SK-N-SH treated with all-trans-retinoic acid at 6 μM for 48 hours (cell line): ENCODE results near the gene AGPAT3.

Experiments used
- ARNTL ChIP-seq: fragments of 450-650 bp; formaldehyde crosslinking; IDR thresholded peaks from 2 replicates; pipeline ENCODE4 v1.5.0; 2020; ENCODE audit warnings: low read depth, mild to moderate bottlenecking, moderate library complexity, borderline replicate concordance
- CREB5 ChIP-seq: fragments of 250-450 bp; sonication (Bioruptor Pico); IDR thresholded peaks from 2 replicates; pipeline ENCODE4 v1.5.1; 2020; ENCODE audit warnings: low read depth, mild to moderate bottlenecking, moderate library complexity
- CSRNP3 ChIP-seq: fragments of 250-450 bp; sonication (Bioruptor Pico); IDR thresholded peaks from 2 replicates; pipeline ENCODE4 v1.5.1; 2021; ENCODE audit warnings: mild to moderate bottlenecking, moderate library complexity
- GLIS3 ChIP-seq: fragments of 250-450 bp; sonication (Bioruptor Pico); IDR thresholded peaks from 2 replicates; pipeline ENCODE4 v1.5.0; 2020; ENCODE audit warnings: mild to moderate bottlenecking, moderate library complexity
- OSR1 ChIP-seq: fragments of 250-450 bp; sonication (Bioruptor Pico); IDR thresholded peaks from 2 replicates; pipeline ENCODE4 v1.8.0; 2022; ENCODE audit warnings: moderate library complexity, mild to moderate bottlenecking, inconsistent platforms
- PATZ1 ChIP-seq: fragments of 250-450 bp; sonication (Bioruptor Pico); IDR thresholded peaks from 2 replicates; pipeline ENCODE4 v1.8.0; 2020; ENCODE audit warnings: mild to moderate bottlenecking, moderate library complexity, borderline replicate concordance
- POU6F1 ChIP-seq: fragments of 250-450 bp; sonication (Bioruptor Pico); IDR thresholded peaks from 2 replicates; pipeline ENCODE4 v1.8.0; 2021; ENCODE audit warnings: low read depth, mild to moderate bottlenecking, moderate library complexity, borderline replicate concordance
- PPARA ChIP-seq: fragments of 250-450 bp; sonication (Bioruptor Pico); IDR thresholded peaks from 2 replicates; pipeline ENCODE4 v1.5.0; 2020; ENCODE audit warnings: mild to moderate bottlenecking, borderline replicate concordance
- TCF4 ChIP-seq: fragments of 250-450 bp; sonication (Bioruptor Pico); IDR thresholded peaks from 2 replicates; pipeline ENCODE4 v1.8.0; 2021; ENCODE audit warnings: mild to moderate bottlenecking, moderate library complexity, borderline replicate concordance
- TSHZ2 ChIP-seq: fragments of 250-450 bp; sonication (Bioruptor Pico); IDR thresholded peaks from 2 replicates; pipeline ENCODE4 v1.5.0; 2020; ENCODE audit warnings: mild to moderate bottlenecking, moderate library complexity
- ZFP3 ChIP-seq: fragments of 250-450 bp; sonication (Bioruptor Pico); IDR thresholded peaks from 2 replicates; pipeline ENCODE4 v1.5.0; 2020; ENCODE audit warnings: mild to moderate bottlenecking, moderate library complexity
- ZNF8 ChIP-seq: fragments of 450-650 bp; formaldehyde crosslinking; IDR thresholded peaks from 2 replicates; pipeline ENCODE4 v1.5.0; 2020; ENCODE audit warnings: mild to moderate bottlenecking, moderate library complexity

- TF ChIP-seq CREB5 (CRISPR knock-in tag) (no peak), PATZ1 (CRISPR knock-in tag) (no peak), TSHZ2 (CRISPR knock-in tag) (no peak), ZNF8 (CRISPR knock-in tag) (no peak), POU6F1 (CRISPR knock-in tag) (no peak), ARNTL (no peak), CSRNP3 (no peak), GLIS3 (CRISPR knock-in tag) (no peak), TCF4 (CRISPR knock-in tag) (no peak), ZFP3 (no peak), OSR1 (CRISPR knock-in tag) (no peak), PPARA (CRISPR knock-in tag) (no peak)
These were observed 156.0 kb downstream of the AGPAT3 start for GRCh38 chr21:44021064-44021463.
